GM19468 (cell line): Measurements from ENCODE around the gene FAM124B.

Experiments
- ATAC-seq: cut with Tn5 transposase; IDR thresholded peaks from one replicate; pipeline ENCODE4 v1.9.1; 2021; ENCODE audit warnings: mild to moderate bottlenecking, moderate library complexity, moderate number of reproducible peaks; ENCODE audit not compliant: unreplicated experiment; ENCODE audit errors: extremely low read depth

FAM124B gene

GRCh38 chr2:224401641-224402342 lies at the start of gene FAM124B:
FAM124B (minus strand) TSS chr2:224402107; CDS start chr2:224401768, 339 bp downstream.
- ATAC-seq, result no peak

GRCh38 chr2:224449212-224450147 lies 47.6 kb upstream of the FAM124B start:
- ATAC-seq, result no peak

GRCh38 chr2:224448236-224448635 lies 46.3 kb upstream of the FAM124B start:
- ATAC-seq, result no peak

- ATAC-seq, result no peak
These were observed 42.9 kb upstream of the FAM124B start for GRCh38 chr2:224444783-224445182.

- no peak for ATAC-seq
These were observed 42.1 kb upstream of the FAM124B start for GRCh38 chr2:224444021-224444420.

GRCh38 chr2:224442071-224442967 lies 40.4 kb upstream of the FAM124B start:
- no peak for ATAC-seq

GRCh38 chr2:224440988-224441387 lies 39.1 kb upstream of the FAM124B start:
- no peak for ATAC-seq

GRCh38 chr2:224438726-224439125 lies 36.8 kb upstream of the FAM124B start:
- ATAC-seq, result no peak

- ATAC-seq, result no peak
These were observed 34.7 kb upstream of the FAM124B start for GRCh38 chr2:224436634-224437033.

GRCh38 chr2:224434618-224435017 lies 32.7 kb upstream of the FAM124B start:
- ATAC-seq, result no peak

- no peak for ATAC-seq
These were observed 31.5 kb upstream of the FAM124B start for GRCh38 chr2:224433442-224433841.

GRCh38 chr2:224432003-224432579 lies 30.2 kb upstream of the FAM124B start:
- no peak for ATAC-seq

- no peak for ATAC-seq
These were observed 27.5 kb upstream of the FAM124B start for GRCh38 chr2:224429441-224429810.

GRCh38 chr2:224428787-224429440 lies 27.0 kb upstream of the FAM124B start:
- ATAC-seq, result no peak

- ATAC-seq, result no peak
These were observed 25.6 kb upstream of the FAM124B start for GRCh38 chr2:224427471-224427870.

GRCh38 chr2:224426656-224427055 lies 24.7 kb upstream of the FAM124B start:
- ATAC-seq, result no peak

GRCh38 chr2:224421065-224421464 lies 19.2 kb upstream of the FAM124B start:
- ATAC-seq, result no peak

- ATAC-seq, result no peak
These were observed 16.0 kb upstream of the FAM124B start for GRCh38 chr2:224417947-224418346.

- ATAC-seq, result no peak
These were observed 15.4 kb upstream of the FAM124B start for GRCh38 chr2:224417361-224417729.
